K562 (cell line): Measurements from ENCODE around the gene USP10. TPM values are rescaled to one million over a fixed set of nuclear protein-coding genes. Genes with fewer than 3 reads are reported as not detected.
A peak's percentile ranks its signal among the peaks of the same experiment; 100 is the strongest.

Source experiments
- CBX5 ChIP-seq: IDR thresholded peaks from 2 replicates; pipeline ENCODE4 v1.6.1; 2014; ENCODE audit warnings: low read depth, borderline replicate concordance
- FOXK1 ChIP-seq: sonication (generic); formaldehyde crosslinking; IDR thresholded peaks from 2 replicates; pipeline ENCODE4 v1.8.0; 2022; ENCODE audit warnings: missing genetic modification reagents, mild to moderate bottlenecking, borderline replicate concordance
- JUNB ChIP-seq: fragments of 450-650 bp; formaldehyde crosslinking; conservative IDR thresholded peaks from 2 replicates; pipeline ENCODE4 v1.4.0; 2020; ENCODE audit warnings: mild to moderate bottlenecking
- KLF6 ChIP-seq: fragments of 250-450 bp; sonication (Bioruptor Pico); IDR thresholded peaks from 2 replicates; pipeline ENCODE4 v1.4.0; 2020; ENCODE audit warnings: mild to moderate bottlenecking, moderate library complexity, borderline replicate concordance
- MEF2D ChIP-seq: conservative IDR thresholded peaks from 2 replicates; pipeline ENCODE4 v1.6.1; 2016; ENCODE audit warnings: low read depth, missing genetic modification characterization, missing compliant biosample characterization
- NR2C2 ChIP-seq, 2 experiments: fragments of 200-800 bp in 1 of 2; sonication (Bioruptor generic) in 1 of 2; sonication (generic) in 1 of 2; formaldehyde crosslinking in 1 of 2; IDR thresholded peaks; 2 replicates each; pipeline versions ENCODE4 v1.6.1 to v1.8.0; 2016 to 2022; ENCODE audit warnings: mild to moderate bottlenecking in 1 of 2, missing compliant biosample characterization in 1 of 2, missing genetic modification characterization in 1 of 2, missing genetic modification reagents in 1 of 2
- PHF20 ChIP-seq: fragments of 450-650 bp; IDR thresholded peaks from 2 replicates; pipeline ENCODE4 v1.6.1; 2018; ENCODE audit not compliant: partially characterized antibody
- PML ChIP-seq: IDR thresholded peaks from 2 replicates; pipeline ENCODE4 v1.6.1; 2012; ENCODE audit warnings: low read length, inconsistent platforms
- POLR2H ChIP-seq: IDR thresholded peaks from 2 replicates; pipeline ENCODE4 v1.6.1; 2016; ENCODE audit warnings: missing genetic modification characterization, low read depth, mild to moderate bottlenecking, control low read depth, missing compliant biosample characterization, moderate library complexity
- RAD51 ChIP-seq: fragments of 450-650 bp; IDR thresholded peaks from 2 replicates; pipeline ENCODE4 v1.7.1; 2016; ENCODE audit warnings: low read depth, mild to moderate bottlenecking, borderline replicate concordance
- RFX1 ChIP-seq: fragments of 450-650 bp; IDR thresholded peaks from 2 replicates; pipeline ENCODE4 v1.6.1; 2016; ENCODE audit warnings: mild to moderate bottlenecking, moderate library complexity
- SAFB ChIP-seq: fragments of 200-400 bp; formaldehyde crosslinking; IDR thresholded peaks from 2 replicates; pipeline ENCODE4 v1.6.1; 2017; ENCODE audit warnings: low read depth, low read length, borderline replicate concordance
- SIRT6 ChIP-seq: IDR thresholded peaks from one replicate; pipeline ENCODE4 v1.6.1; 2012; ENCODE audit warnings: low read depth, mild to moderate bottlenecking, control low read depth, inconsistent platforms, low read length, moderate library complexity
- TBP ChIP-seq: optimal IDR thresholded peaks from 2 replicates; pipeline ENCODE3; 2011; ENCODE audit warnings: low read depth, low read length, improper control_type of control experiment
- ZNF354B ChIP-seq: fragments of 250-450 bp; sonication (Bioruptor Pico); IDR thresholded peaks from 2 replicates; pipeline ENCODE4 v1.4.0; 2020
- ZNF445 ChIP-seq: fragments of 250-450 bp; sonication (Bioruptor Pico); IDR thresholded peaks from 2 replicates; pipeline ENCODE4 v1.4.0; 2020; ENCODE audit warnings: low read depth, mild to moderate bottlenecking, moderate library complexity
- ZNF695 ChIP-seq: fragments of 450-650 bp; formaldehyde crosslinking; IDR thresholded peaks from 2 replicates; pipeline ENCODE4 v1.4.0; 2020; ENCODE audit warnings: mild to moderate bottlenecking, moderate library complexity
- ZNF830 ChIP-seq: fragments of 250-450 bp; sonication (Bioruptor Pico); IDR thresholded peaks from 2 replicates; pipeline ENCODE4 v1.5.0; 2021; ENCODE audit warnings: mild to moderate bottlenecking
- polyA plus RNA-seq, 8 experiments: library from polyadenylated mRNA; depleted of rRNA in 4 of 8; stranded (reverse) in 5 of 8; unstranded in 3 of 8; fragments of >200 nt; fragmentation: Nextera tagmentation in 2 of 8; fragmentation: Illumina TruSeq in 1 of 8; extraction: Ambion mirVana in 2 of 8; extraction: Trizol in 1 of 8; gene quantifications; 2 replicates each; pipeline versions ENCODE4 v1.2.1 to v1.2.3, GENCODE V29; 2011 to 2014; ENCODE audit warnings: inconsistent platforms in 1 of 8, missing spikeins in 1 of 8
- total RNA-seq, 7 experiments: library from RNA; depleted of rRNA in 6 of 7; stranded (reverse); fragments of >200 nt in 6 of 7; fragmentation: Illumina TruSeq in 2 of 7; extraction: Trizol in 2 of 7; gene quantifications; 2 replicates each; pipeline versions ENCODE4 v1.2.1 to v1.2.3, GENCODE V29; 2011 to 2021; ENCODE audit warnings: low replicate concordance in 1 of 7
- TF ChIP-seq, protein P1 (sequence below): sonication (generic); formaldehyde crosslinking; IDR thresholded peaks from 2 replicates; pipeline ENCODE4 v1.8.0; 2022; ENCODE audit warnings: mild to moderate bottlenecking, missing genetic modification reagents
- TF ChIP-seq, protein P2 (sequence below): conservative IDR thresholded peaks from 2 replicates; pipeline ENCODE4 v1.6.1; 2011; ENCODE audit warnings: low read depth, mild to moderate bottlenecking, low read length; ENCODE audit not compliant: control insufficient read depth
- TF ChIP-seq, protein P3 (sequence below): fragments of 200-800 bp; sonication (Bioruptor generic); IDR thresholded peaks from 2 replicates; pipeline ENCODE4 v1.6.1; 2016; ENCODE audit warnings: missing genetic modification characterization, missing compliant biosample characterization

USP10 gene
- total and polyA plus RNA-seq, 9 of the 15 experiments (the other 6 are each of a cell fraction or from before 2014, with no cell fraction given), result 61.7 to 197 (median 116) TPM

DNA sequence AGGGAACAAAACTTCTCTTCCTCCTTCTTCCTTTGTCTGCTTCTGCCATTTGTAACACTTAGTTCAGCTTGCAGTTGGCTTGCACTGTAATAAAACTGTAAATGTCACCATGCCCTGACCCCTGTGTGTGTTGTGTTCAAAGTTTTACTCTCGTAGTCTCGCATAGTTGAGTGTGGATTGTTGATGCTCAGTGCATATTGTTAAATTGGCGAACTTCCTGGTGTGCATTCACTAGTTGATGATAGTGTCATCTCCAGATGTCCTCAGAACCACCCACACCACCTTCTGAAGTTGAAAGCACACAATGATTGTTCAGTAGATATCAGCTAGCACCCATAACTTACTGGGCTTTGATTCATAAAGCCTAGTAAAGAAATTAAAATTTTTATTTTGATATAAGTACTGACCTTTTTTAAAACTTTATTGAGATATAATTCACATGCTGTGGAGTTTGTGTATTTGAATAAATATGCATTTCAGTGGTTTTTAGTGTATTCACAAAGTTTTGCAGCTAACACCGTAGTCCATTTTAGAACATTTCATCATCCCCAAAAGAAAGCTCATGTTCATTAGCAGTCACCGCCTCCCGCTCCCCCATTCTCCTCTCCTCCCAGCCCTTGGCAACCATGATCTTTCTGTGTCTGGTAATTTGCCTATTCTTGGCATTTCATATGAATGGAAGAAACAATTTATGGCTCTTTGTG lies 25.0 kb downstream of the USP10 start (continued):
- TF ChIP-seq ZNF830, result no peak
- no peak for TF ChIP-seq RAD51
- TF ChIP-seq PML, result no peak
- no peak for TF ChIP-seq PHF20
- TF ChIP-seq POLR2H (tag), result no peak
- no peak for TF ChIP-seq TBP
- TF ChIP-seq, protein P1, sequence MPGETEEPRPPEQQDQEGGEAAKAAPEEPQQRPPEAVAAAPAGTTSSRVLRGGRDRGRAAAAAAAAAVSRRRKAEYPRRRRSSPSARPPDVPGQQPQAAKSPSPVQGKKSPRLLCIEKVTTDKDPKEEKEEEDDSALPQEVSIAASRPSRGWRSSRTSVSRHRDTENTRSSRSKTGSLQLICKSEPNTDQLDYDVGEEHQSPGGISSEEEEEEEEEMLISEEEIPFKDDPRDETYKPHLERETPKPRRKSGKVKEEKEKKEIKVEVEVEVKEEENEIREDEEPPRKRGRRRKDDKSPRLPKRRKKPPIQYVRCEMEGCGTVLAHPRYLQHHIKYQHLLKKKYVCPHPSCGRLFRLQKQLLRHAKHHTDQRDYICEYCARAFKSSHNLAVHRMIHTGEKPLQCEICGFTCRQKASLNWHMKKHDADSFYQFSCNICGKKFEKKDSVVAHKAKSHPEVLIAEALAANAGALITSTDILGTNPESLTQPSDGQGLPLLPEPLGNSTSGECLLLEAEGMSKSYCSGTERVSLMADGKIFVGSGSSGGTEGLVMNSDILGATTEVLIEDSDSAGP, result no peak
- no peak for TF ChIP-seq KLF6 (CRISPR knock-in tag)
- TF ChIP-seq MEF2D (tag), result no peak
- no peak for TF ChIP-seq RFX1
- TF ChIP-seq FOXK1 (CRISPR knock-in tag), result no peak
- no peak for TF ChIP-seq JUNB (CRISPR knock-in tag)
- TF ChIP-seq, protein P2, sequence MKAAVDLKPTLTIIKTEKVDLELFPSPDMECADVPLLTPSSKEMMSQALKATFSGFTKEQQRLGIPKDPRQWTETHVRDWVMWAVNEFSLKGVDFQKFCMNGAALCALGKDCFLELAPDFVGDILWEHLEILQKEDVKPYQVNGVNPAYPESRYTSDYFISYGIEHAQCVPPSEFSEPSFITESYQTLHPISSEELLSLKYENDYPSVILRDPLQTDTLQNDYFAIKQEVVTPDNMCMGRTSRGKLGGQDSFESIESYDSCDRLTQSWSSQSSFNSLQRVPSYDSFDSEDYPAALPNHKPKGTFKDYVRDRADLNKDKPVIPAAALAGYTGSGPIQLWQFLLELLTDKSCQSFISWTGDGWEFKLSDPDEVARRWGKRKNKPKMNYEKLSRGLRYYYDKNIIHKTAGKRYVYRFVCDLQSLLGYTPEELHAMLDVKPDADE, result no peak
- no peak for TF ChIP-seq ZNF445
- no peak for TF ChIP-seq CBX5
- TF ChIP-seq, protein P3, sequence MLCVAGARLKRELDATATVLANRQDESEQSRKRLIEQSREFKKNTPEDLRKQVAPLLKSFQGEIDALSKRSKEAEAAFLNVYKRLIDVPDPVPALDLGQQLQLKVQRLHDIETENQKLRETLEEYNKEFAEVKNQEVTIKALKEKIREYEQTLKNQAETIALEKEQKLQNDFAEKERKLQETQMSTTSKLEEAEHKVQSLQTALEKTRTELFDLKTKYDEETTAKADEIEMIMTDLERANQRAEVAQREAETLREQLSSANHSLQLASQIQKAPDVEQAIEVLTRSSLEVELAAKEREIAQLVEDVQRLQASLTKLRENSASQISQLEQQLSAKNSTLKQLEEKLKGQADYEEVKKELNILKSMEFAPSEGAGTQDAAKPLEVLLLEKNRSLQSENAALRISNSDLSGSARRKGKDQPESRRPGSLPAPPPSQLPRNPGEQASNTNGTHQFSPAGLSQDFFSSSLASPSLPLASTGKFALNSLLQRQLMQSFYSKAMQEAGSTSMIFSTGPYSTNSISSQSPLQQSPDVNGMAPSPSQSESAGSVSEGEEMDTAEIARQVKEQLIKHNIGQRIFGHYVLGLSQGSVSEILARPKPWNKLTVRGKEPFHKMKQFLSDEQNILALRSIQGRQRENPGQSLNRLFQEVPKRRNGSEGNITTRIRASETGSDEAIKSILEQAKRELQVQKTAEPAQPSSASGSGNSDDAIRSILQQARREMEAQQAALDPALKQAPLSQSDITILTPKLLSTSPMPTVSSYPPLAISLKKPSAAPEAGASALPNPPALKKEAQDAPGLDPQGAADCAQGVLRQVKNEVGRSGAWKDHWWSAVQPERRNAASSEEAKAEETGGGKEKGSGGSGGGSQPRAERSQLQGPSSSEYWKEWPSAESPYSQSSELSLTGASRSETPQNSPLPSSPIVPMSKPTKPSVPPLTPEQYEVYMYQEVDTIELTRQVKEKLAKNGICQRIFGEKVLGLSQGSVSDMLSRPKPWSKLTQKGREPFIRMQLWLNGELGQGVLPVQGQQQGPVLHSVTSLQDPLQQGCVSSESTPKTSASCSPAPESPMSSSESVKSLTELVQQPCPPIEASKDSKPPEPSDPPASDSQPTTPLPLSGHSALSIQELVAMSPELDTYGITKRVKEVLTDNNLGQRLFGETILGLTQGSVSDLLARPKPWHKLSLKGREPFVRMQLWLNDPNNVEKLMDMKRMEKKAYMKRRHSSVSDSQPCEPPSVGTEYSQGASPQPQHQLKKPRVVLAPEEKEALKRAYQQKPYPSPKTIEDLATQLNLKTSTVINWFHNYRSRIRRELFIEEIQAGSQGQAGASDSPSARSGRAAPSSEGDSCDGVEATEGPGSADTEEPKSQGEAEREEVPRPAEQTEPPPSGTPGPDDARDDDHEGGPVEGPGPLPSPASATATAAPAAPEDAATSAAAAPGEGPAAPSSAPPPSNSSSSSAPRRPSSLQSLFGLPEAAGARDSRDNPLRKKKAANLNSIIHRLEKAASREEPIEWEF (CRISPR knock-in tag), result no peak
- no peak for TF ChIP-seq SIRT6
- TF ChIP-seq NR2C2 (CRISPR knock-in tag; IDR thresholded peaks at IDR 0.05), result no peak
- TF ChIP-seq NR2C2 (tag; IDR thresholded peaks at IDR 0.05), result peak; percentile 42; the same call in 1 of the 2 replicates
- no peak for TF ChIP-seq ZNF695 (CRISPR knock-in tag)
- TF ChIP-seq SAFB, result no peak
- TF ChIP-seq ZNF354B (CRISPR knock-in tag), result no peak
